Measurements from ENCODE around the gene ABLIM3.

Gene ABLIM3

GRCh38 chr5:149289301-149289700 is 148.0 kb downstream of the ABLIM3 start:
- H3K4me3 ChIP-seq (ENCODE audit: insufficient read depth in 1 of 2, low read depth in 1 of 2, low read length in 2 of 2) = no peak overlapping the region
- no peak overlapping the region for H3K4ac ChIP-seq (ENCODE audit: low read depth in 1 of 2, low read length in 2 of 2)
- H3K27me3 ChIP-seq (ENCODE audit: control insufficient read depth in 1 of 2, insufficient read depth in 1 of 2, low read length in 2 of 2) = no peaks in the 10 kb centered on the region
- H3K14ac ChIP-seq (ENCODE audit: low read length in 2 of 2) = no peak overlapping the region
- WGBS = 22% methylated on average over 5 of the region's 7 CpGs
- peak overlapping the region; percentile 88 for H4K8ac ChIP-seq (ENCODE audit: low read length)
- no peak overlapping the region for H2BK120ac ChIP-seq (ENCODE audit: low read depth, low read length)
- no peak overlapping the region for H3K4me2 ChIP-seq (ENCODE audit: low read length, poor library complexity, severe bottlenecking)
- no peak overlapping the region for H3K27ac ChIP-seq (ENCODE audit: low read length, poor library complexity, severe bottlenecking)
- no peak overlapping the region for H3K23ac ChIP-seq (ENCODE audit: low read length in 2 of 2)
- no peak overlapping the region for H2BK15ac ChIP-seq (ENCODE audit: low read depth, poor library complexity, severe bottlenecking)
- no peaks in the 10 kb centered on the region for H3K9me3 ChIP-seq (ENCODE audit: control insufficient read depth, low read length)
- no peak overlapping the region for H2AK5ac ChIP-seq (ENCODE audit: low read length, severe bottlenecking)
- H3K4me1 ChIP-seq (ENCODE audit: control insufficient read depth, insufficient read depth, low read depth, low read length) = peaks cover 2% of the 10 kb centered on the region
- no peak overlapping the region for H4K91ac ChIP-seq (ENCODE audit: low read length)
- no peak overlapping the region for H2BK5ac ChIP-seq (ENCODE audit: low read depth, low read length, poor library complexity, severe bottlenecking)
- H3K18ac ChIP-seq (ENCODE audit: low read depth in 1 of 2, low read length in 2 of 2) = peak overlapping the region in 1 of 2 experiments; percentile 55
- no peaks in the 10 kb centered on the region for H3K36me3 ChIP-seq (ENCODE audit: control insufficient read depth in 1 of 2, insufficient read depth in 2 of 2, low read depth in 1 of 2, low read length in 2 of 2)
- peak; percentile 84 for DNase-seq
- H2AFZ ChIP-seq (ENCODE audit: low read depth, low read length) = no peak overlapping the region
- H3K79me1 ChIP-seq (replicated peaks; ENCODE audit: low read length, poor library complexity, severe bottlenecking) = peaks cover 13% of the 10 kb centered on the region
- H2BK12ac ChIP-seq (ENCODE audit: low read length in 2 of 2) = peak overlapping the region in 1 of 2 experiments; percentile 68
- H3K9ac ChIP-seq (ENCODE audit: low read length) = no peak overlapping the region

- 77% methylated on average over 8 of the region's 10 CpGs for WGBS
- Histone ChIP-seq H3K9ac (ENCODE audit: low read length) (no peak overlapping the region), H4K8ac (ENCODE audit: low read length) (no peak overlapping the region), H3K18ac (ENCODE audit: low read depth in 1 of 2, low read length in 2 of 2) (no peak overlapping the region), H3K4me3 (ENCODE audit: insufficient read depth in 1 of 2, low read depth in 1 of 2, low read length in 2 of 2) (peak overlapping the region in 1 of 2 experiments; percentile 21), H2BK12ac (ENCODE audit: low read length in 2 of 2) (no peak overlapping the region), H2BK120ac (ENCODE audit: low read depth, low read length) (no peak overlapping the region), H2AFZ (ENCODE audit: low read depth, low read length) (no peak overlapping the region), H3K27ac (ENCODE audit: low read length, poor library complexity, severe bottlenecking) (no peak overlapping the region), H2AK5ac (ENCODE audit: low read length, severe bottlenecking) (no peak overlapping the region), H3K4me2 (ENCODE audit: low read length, poor library complexity, severe bottlenecking) (no peak overlapping the region), H3K27me3 (ENCODE audit: control insufficient read depth in 1 of 2, insufficient read depth in 1 of 2, low read length in 2 of 2) (no peaks in the 10 kb centered on the region), H2BK15ac (ENCODE audit: low read depth, poor library complexity, severe bottlenecking) (no peak overlapping the region), H3K23ac (ENCODE audit: low read length in 2 of 2) (no peak overlapping the region), H3K79me1 (replicated peaks; ENCODE audit: low read length, poor library complexity, severe bottlenecking) (peaks cover 2% of the 10 kb centered on the region), H3K36me3 (ENCODE audit: control insufficient read depth in 1 of 2, insufficient read depth in 2 of 2, low read depth in 1 of 2, low read length in 2 of 2) (peaks cover 4 to 10% of the 10 kb centered on the region in 2 experiments), H2BK5ac (ENCODE audit: low read depth, low read length, poor library complexity, severe bottlenecking) (no peak overlapping the region), H4K91ac (ENCODE audit: low read length) (no peak overlapping the region), H3K4ac (ENCODE audit: low read depth in 1 of 2, low read length in 2 of 2) (no peak overlapping the region), H3K14ac (ENCODE audit: low read length in 2 of 2) (no peak overlapping the region), H3K9me3 (ENCODE audit: control insufficient read depth, low read length) (no peaks in the 10 kb centered on the region), H3K4me1 (ENCODE audit: control insufficient read depth, insufficient read depth, low read depth, low read length) (peaks cover 14% of the 10 kb centered on the region)
- no peak for DNase-seq
Observed at GRCh38 chr5:149294872-149295829, 153.9 kb downstream of the ABLIM3 start.

- Histone ChIP-seq H3K4ac (ENCODE audit: low read depth in 1 of 2, low read length in 2 of 2) (no peak overlapping the region), H2BK120ac (ENCODE audit: low read depth, low read length) (no peak overlapping the region), H3K14ac (ENCODE audit: low read length in 2 of 2) (no peak overlapping the region), H3K4me1 (ENCODE audit: control insufficient read depth, insufficient read depth, low read depth, low read length) (peaks cover 15% of the 10 kb centered on the region), H3K27me3 (ENCODE audit: control insufficient read depth in 1 of 2, insufficient read depth in 1 of 2, low read length in 2 of 2) (no peaks in the 10 kb centered on the region), H3K18ac (ENCODE audit: low read depth in 1 of 2, low read length in 2 of 2) (no peak overlapping the region), H2BK15ac (ENCODE audit: low read depth, poor library complexity, severe bottlenecking) (no peak overlapping the region), H2BK5ac (ENCODE audit: low read depth, low read length, poor library complexity, severe bottlenecking) (no peak overlapping the region), H3K79me1 (replicated peaks; ENCODE audit: low read length, poor library complexity, severe bottlenecking) (peaks cover 2% of the 10 kb centered on the region), H2AFZ (ENCODE audit: low read depth, low read length) (no peak overlapping the region), H3K4me3 (ENCODE audit: insufficient read depth in 1 of 2, low read depth in 1 of 2, low read length in 2 of 2) (no peak overlapping the region), H2BK12ac (ENCODE audit: low read length in 2 of 2) (no peak overlapping the region), H3K9ac (ENCODE audit: low read length) (no peak overlapping the region), H4K8ac (ENCODE audit: low read length) (no peak overlapping the region), H3K36me3 (ENCODE audit: control insufficient read depth in 1 of 2, insufficient read depth in 2 of 2, low read depth in 1 of 2, low read length in 2 of 2) (peaks cover 8 to 18% of the 10 kb centered on the region in 2 experiments), H3K4me2 (ENCODE audit: low read length, poor library complexity, severe bottlenecking) (no peak overlapping the region), H3K27ac (ENCODE audit: low read length, poor library complexity, severe bottlenecking) (no peak overlapping the region), H3K23ac (ENCODE audit: low read length in 2 of 2) (no peak overlapping the region), H3K9me3 (ENCODE audit: control insufficient read depth, low read length) (no peaks in the 10 kb centered on the region), H2AK5ac (ENCODE audit: low read length, severe bottlenecking) (no peak overlapping the region), H4K91ac (ENCODE audit: low read length) (no peak overlapping the region)
- 82% methylated on average over 4 of the region's 5 CpGs for WGBS
- peak; percentile 25 for DNase-seq
Observed at GRCh38 chr5:149297340-149298025, 156.2 kb downstream of the ABLIM3 start.

GRCh38 chr5:149298163-149298562 is 156.9 kb downstream of the ABLIM3 start:
- no peak for DNase-seq
- no peak overlapping the region for H4K8ac ChIP-seq (ENCODE audit: low read length)
- no peak overlapping the region for H2BK5ac ChIP-seq (ENCODE audit: low read depth, low read length, poor library complexity, severe bottlenecking)
- H3K36me3 ChIP-seq (ENCODE audit: control insufficient read depth in 1 of 2, insufficient read depth in 2 of 2, low read depth in 1 of 2, low read length in 2 of 2) = peaks cover 12 to 20% of the 10 kb centered on the region in 2 experiments
- no peak overlapping the region for H3K14ac ChIP-seq (ENCODE audit: low read length in 2 of 2)
- H3K4ac ChIP-seq (ENCODE audit: low read depth in 1 of 2, low read length in 2 of 2) = no peak overlapping the region
- H3K79me1 ChIP-seq (replicated peaks; ENCODE audit: low read length, poor library complexity, severe bottlenecking) = peaks cover 2% of the 10 kb centered on the region
- no peak overlapping the region for H2BK12ac ChIP-seq (ENCODE audit: low read length in 2 of 2)
- H2BK120ac ChIP-seq (ENCODE audit: low read depth, low read length) = no peak overlapping the region
- H2AK5ac ChIP-seq (ENCODE audit: low read length, severe bottlenecking) = no peak overlapping the region
- H3K4me2 ChIP-seq (ENCODE audit: low read length, poor library complexity, severe bottlenecking) = no peak overlapping the region
- H3K23ac ChIP-seq (ENCODE audit: low read length in 2 of 2) = no peak overlapping the region
- no peak overlapping the region for H3K27ac ChIP-seq (ENCODE audit: low read length, poor library complexity, severe bottlenecking)
- H3K27me3 ChIP-seq (ENCODE audit: control insufficient read depth in 1 of 2, insufficient read depth in 1 of 2, low read length in 2 of 2) = no peaks in the 10 kb centered on the region
- no peaks in the 10 kb centered on the region for H3K9me3 ChIP-seq (ENCODE audit: control insufficient read depth, low read length)
- no peak overlapping the region for H3K4me3 ChIP-seq (ENCODE audit: insufficient read depth in 1 of 2, low read depth in 1 of 2, low read length in 2 of 2)
- H3K18ac ChIP-seq (ENCODE audit: low read depth in 1 of 2, low read length in 2 of 2) = no peak overlapping the region
- no peak overlapping the region for H2BK15ac ChIP-seq (ENCODE audit: low read depth, poor library complexity, severe bottlenecking)
- WGBS = 90% methylated on average over 1 of the region's 1 CpG
- no peak overlapping the region for H3K9ac ChIP-seq (ENCODE audit: low read length)
- H4K91ac ChIP-seq (ENCODE audit: low read length) = no peak overlapping the region
- H3K4me1 ChIP-seq (ENCODE audit: control insufficient read depth, insufficient read depth, low read depth, low read length) = peaks cover 15% of the 10 kb centered on the region
- no peak overlapping the region for H2AFZ ChIP-seq (ENCODE audit: low read depth, low read length)

Measured in mesenchymal stem cell (in vitro differentiated cells and primary cell).